NT2/D1 (cell line): ENCODE results near the gene PPP1R12B.
"Not testable (repeated sequence)": the region's sequence is repeated elsewhere in the genome, so short reads cannot be mapped to it uniquely, and the experiment has no call there.

Experiments
- SUZ12 ChIP-seq: IDR thresholded peaks from 2 replicates; pipeline ENCODE4 v1.6.1; 2011; ENCODE audit not compliant: insufficient read length, insufficient read depth; ENCODE audit errors: extremely low read depth
- YY1 ChIP-seq: IDR thresholded peaks from 2 replicates; pipeline ENCODE4 v1.6.1; 2011; ENCODE audit not compliant: insufficient read length, insufficient read depth
- ZNF274 ChIP-seq: IDR thresholded peaks from 2 replicates; pipeline ENCODE4 v1.6.1; 2011; ENCODE audit warnings: mild to moderate bottlenecking, low read depth, low read length

- not testable (repeated sequence) for TF ChIP-seq ZNF274, YY1, SUZ12
These were observed 197.9 kb downstream of the PPP1R12B start for GRCh38 chr1:202546377-202546776.
